ENCODE measurements around the gene C18orf32. TPM values are rescaled to one million over a fixed set of nuclear protein-coding genes. Genes with fewer than 3 reads are reported as not detected.

The C18orf32 gene
- total and polyA plus RNA-seq, 2 of the 13 experiments (the other 11 are each of a cell fraction or from before 2014, with no cell fraction given) = 17.6 to 20.6 TPM

DNA sequence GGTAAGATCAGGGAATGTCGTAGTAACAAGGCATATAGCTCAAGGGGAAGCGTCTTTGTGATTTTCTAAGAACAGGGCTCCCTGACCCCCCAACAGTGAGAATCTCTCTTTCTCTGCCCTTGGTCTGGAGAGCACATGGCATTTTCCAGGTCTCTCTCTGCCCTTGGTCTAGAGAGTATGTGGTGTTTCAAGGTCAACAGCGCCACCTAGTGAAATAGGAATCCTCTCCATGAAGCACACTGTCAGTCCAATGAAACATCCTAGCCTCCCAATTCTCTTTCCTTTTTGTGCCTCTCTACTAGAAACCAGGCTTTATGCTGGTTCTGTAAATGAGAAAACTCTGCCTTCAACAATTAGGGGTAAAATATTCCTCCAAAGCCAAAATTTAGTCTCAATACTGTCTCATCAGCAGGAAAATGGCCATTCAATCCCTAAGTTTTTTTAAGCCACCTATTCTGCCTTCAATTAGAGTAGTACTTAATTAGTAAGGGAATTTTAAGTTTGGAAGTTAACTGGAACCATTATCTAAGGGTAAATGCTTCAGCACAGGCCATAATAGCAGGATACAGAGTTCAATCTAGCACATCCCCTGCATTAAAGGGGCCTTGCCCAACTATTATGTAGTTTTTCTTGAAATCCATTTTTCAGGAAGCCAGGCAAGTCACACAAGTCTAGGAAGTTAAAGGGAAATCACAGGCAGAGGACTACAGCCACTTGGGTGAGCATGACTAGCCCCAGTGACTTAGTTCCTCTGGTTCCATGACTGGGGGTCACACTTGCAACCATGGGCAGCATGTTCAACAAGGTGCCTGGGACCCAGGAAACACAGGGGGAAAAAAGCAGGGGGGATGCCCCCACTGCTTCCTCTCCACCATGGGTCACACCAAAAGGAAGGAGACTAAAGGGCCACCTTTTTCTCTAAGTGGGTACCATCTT is 39.0 kb downstream of the C18orf32 start (continued):
- TF ChIP-seq, protein P1, sequence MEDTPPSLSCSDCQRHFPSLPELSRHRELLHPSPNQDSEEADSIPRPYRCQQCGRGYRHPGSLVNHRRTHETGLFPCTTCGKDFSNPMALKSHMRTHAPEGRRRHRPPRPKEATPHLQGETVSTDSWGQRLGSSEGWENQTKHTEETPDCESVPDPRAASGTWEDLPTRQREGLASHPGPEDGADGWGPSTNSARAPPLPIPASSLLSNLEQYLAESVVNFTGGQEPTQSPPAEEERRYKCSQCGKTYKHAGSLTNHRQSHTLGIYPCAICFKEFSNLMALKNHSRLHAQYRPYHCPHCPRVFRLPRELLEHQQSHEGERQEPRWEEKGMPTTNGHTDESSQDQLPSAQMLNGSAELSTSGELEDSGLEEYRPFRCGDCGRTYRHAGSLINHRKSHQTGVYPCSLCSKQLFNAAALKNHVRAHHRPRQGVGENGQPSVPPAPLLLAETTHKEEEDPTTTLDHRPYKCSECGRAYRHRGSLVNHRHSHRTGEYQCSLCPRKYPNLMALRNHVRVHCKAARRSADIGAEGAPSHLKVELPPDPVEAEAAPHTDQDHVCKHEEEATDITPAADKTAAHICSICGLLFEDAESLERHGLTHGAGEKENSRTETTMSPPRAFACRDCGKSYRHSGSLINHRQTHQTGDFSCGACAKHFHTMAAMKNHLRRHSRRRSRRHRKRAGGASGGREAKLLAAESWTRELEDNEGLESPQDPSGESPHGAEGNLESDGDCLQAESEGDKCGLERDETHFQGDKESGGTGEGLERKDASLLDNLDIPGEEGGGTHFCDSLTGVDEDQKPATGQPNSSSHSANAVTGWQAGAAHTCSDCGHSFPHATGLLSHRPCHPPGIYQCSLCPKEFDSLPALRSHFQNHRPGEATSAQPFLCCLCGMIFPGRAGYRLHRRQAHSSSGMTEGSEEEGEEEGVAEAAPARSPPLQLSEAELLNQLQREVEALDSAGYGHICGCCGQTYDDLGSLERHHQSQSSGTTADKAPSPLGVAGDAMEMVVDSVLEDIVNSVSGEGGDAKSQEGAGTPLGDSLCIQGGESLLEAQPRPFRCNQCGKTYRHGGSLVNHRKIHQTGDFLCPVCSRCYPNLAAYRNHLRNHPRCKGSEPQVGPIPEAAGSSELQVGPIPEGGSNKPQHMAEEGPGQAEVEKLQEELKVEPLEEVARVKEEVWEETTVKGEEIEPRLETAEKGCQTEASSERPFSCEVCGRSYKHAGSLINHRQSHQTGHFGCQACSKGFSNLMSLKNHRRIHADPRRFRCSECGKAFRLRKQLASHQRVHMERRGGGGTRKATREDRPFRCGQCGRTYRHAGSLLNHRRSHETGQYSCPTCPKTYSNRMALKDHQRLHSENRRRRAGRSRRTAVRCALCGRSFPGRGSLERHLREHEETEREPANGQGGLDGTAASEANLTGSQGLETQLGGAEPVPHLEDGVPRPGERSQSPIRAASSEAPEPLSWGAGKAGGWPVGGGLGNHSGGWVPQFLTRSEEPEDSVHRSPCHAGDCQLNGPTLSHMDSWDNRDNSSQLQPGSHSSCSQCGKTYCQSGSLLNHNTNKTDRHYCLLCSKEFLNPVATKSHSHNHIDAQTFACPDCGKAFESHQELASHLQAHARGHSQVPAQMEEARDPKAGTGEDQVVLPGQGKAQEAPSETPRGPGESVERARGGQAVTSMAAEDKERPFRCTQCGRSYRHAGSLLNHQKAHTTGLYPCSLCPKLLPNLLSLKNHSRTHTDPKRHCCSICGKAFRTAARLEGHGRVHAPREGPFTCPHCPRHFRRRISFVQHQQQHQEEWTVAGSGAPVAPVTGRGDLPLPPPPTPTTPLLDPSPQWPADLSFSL (CRISPR knock-in tag; IDR thresholded peaks at IDR 0.05) = no peak
- TF ChIP-seq SRSF4 (IDR thresholded peaks at IDR 0.05; ENCODE audit: low read depth, low read length, poor library complexity, severe bottlenecking) (no peak), KAT2B (IDR thresholded peaks at IDR 0.05; ENCODE audit: borderline replicate concordance, low read depth, low read length) (no peak), ZNF790 (CRISPR knock-in tag; IDR thresholded peaks at IDR 0.05; ENCODE audit: borderline replicate concordance) (no peak), ZNF614 (CRISPR knock-in tag; IDR thresholded peaks at IDR 0.05; ENCODE audit: borderline replicate concordance) (no peak), ZFP36L1 (CRISPR knock-in tag; IDR thresholded peaks at IDR 0.05) (no peak), TBX2 (CRISPR knock-in tag; IDR thresholded peaks at IDR 0.05; ENCODE audit: borderline replicate concordance) (no peak), RAD21 (CRISPR knock-in tag; IDR thresholded peaks at IDR 0.05) (peak; percentile 67), MAX (IDR thresholded peaks at IDR 0.05) (peak; percentile 40; the same call in 1 of the 2 replicates), CENPT (CRISPR knock-in tag; IDR thresholded peaks at IDR 0.05; ENCODE audit: low read depth) (no peak), XRCC5 (optimal IDR thresholded peaks at IDR 0.05; ENCODE audit: low read length) (peak; percentile 12), ZNF3 (CRISPR knock-in tag; IDR thresholded peaks at IDR 0.05) (no peak), RBFOX2 (IDR thresholded peaks at IDR 0.05; ENCODE audit: low read depth, low read length) (no peak), ZNF136 (CRISPR knock-in tag; IDR thresholded peaks at IDR 0.05; ENCODE audit: low read depth) (no peak), SMC3 (IDR thresholded peaks at IDR 0.05; ENCODE audit: low read length) (peak; percentile 73), ZNF766 (CRISPR knock-in tag; IDR thresholded peaks at IDR 0.05; ENCODE audit: borderline replicate concordance) (no peak), CBX2 (IDR thresholded peaks at IDR 0.05; ENCODE audit: low read depth, low read length) (no peak), CBX2 (CRISPR knock-in tag; IDR thresholded peaks at IDR 0.05; ENCODE audit: low read depth) (no peak), MED8 (CRISPR knock-in tag; IDR thresholded peaks at IDR 0.05; ENCODE audit: insufficient replicate concordance) (no peak), HNRNPL (IDR thresholded peaks at IDR 0.05; ENCODE audit: low read depth, low read length) (no peak), STAG1 (CRISPR knock-in tag; IDR thresholded peaks at IDR 0.05) (peak; percentile 86), MBD4 (IDR thresholded peaks at IDR 0.05; ENCODE audit: borderline replicate concordance, low read length) (no peak), ZNF253 (CRISPR knock-in tag; IDR thresholded peaks at IDR 0.05; ENCODE audit: borderline replicate concordance) (no peak)
- TF ChIP-seq, protein P2, sequence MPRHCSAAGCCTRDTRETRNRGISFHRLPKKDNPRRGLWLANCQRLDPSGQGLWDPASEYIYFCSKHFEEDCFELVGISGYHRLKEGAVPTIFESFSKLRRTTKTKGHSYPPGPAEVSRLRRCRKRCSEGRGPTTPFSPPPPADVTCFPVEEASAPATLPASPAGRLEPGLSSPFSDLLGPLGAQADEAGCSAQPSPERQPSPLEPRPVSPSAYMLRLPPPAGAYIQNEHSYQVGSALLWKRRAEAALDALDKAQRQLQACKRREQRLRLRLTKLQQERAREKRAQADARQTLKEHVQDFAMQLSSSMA (CRISPR knock-in tag; IDR thresholded peaks at IDR 0.05) = no peak

Measured in HepG2 (cell line).